Activated T-helper 17 cell treated with anti-CD3 and anti-CD28 coated beads, Interleukin-2, amount 50 U/mL, for 72 hours (primary cell): ENCODE results near the gene DTX2. TPM values are rescaled to one million over a fixed set of nuclear protein-coding genes. Genes with fewer than 3 reads are reported as not detected.
"Not testable (repeated sequence)": the region's sequence is repeated elsewhere in the genome, so short reads cannot be mapped to it uniquely, and the experiment has no call there.

Experiments
- ATAC-seq: fragments of 150-1000 bp; cut with Tn5 transposase; replicated peaks from 2 replicates; pipeline ENCODE4 v1.10.0; 2021; ENCODE audit warnings: mild to moderate bottlenecking, moderate library complexity
- H3K27ac Mint-ChIP-seq: one replicate; pipeline ENCODE4 v1.8.0; 2022; ENCODE audit warnings: mixed read lengths
- H3K27me3 Mint-ChIP-seq: one replicate; pipeline ENCODE4 v1.8.0; 2022; ENCODE audit warnings: mixed read lengths
- H3K36me3 Mint-ChIP-seq: one replicate; pipeline ENCODE4 v1.8.0; 2022; ENCODE audit warnings: low read depth, mild to moderate bottlenecking, mixed read lengths
- H3K4me1 Mint-ChIP-seq: one replicate; pipeline ENCODE4 v1.8.0; 2022; ENCODE audit warnings: mixed read lengths
- H3K4me3 Mint-ChIP-seq: one replicate; pipeline ENCODE4 v1.8.0; 2022; ENCODE audit warnings: mild to moderate bottlenecking, mixed read lengths
- H3K9me3 Mint-ChIP-seq: one replicate; pipeline ENCODE4 v1.8.0; 2022; ENCODE audit warnings: mixed read lengths
- total RNA-seq, 2 donors: library from RNA; stranded (reverse); gene quantifications; one replicate each; pipeline ENCODE4 v1.2.3, GENCODE V29; 2022

The DTX2 gene
- total RNA-seq, 2 donors from 2014 or later: 26.4 to 32.6 TPM

DNA sequence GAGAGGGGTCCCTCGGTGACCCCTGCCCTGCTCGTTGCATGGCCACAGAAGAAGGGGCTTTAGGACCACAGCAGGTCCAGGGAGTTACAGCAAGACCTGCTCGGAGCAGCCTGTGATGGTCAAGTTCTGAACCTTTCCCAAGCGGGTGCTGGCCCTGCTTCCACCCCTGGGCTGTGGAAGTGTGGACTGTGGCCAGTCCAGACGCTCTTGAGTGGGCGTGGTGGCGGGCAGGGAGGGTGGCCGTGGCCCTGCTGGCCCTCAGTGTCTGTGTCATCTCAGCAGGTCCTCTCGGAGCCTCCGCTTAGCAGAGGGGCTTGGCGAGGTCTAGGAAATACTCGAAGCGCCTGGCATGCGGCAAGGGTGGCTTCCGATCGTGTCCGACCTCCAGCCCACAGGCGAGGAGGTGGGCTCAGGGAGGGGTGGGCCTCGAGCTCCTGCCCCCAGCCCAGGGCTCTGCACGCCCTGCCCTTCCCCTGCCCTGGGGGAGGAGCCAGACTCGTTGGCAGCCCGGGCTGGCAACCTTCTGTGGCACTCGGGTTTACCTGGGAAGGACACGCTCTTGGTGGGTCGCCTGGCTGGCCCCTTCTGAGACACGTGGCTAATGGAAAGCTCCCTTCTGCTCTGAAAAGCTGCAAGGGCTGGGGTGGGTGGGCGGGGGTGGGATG lies 36.5 kb downstream of the DTX2 start:
- H3K36me3 Mint-ChIP-seq: peaks cover 11% of the 10 kb centered on the region
- not testable (repeated sequence) for H3K27ac Mint-ChIP-seq, H3K9me3 Mint-ChIP-seq, H3K27me3 Mint-ChIP-seq, H3K4me1 Mint-ChIP-seq, H3K4me3 Mint-ChIP-seq
- ATAC-seq: peak; percentile 18

DNA sequence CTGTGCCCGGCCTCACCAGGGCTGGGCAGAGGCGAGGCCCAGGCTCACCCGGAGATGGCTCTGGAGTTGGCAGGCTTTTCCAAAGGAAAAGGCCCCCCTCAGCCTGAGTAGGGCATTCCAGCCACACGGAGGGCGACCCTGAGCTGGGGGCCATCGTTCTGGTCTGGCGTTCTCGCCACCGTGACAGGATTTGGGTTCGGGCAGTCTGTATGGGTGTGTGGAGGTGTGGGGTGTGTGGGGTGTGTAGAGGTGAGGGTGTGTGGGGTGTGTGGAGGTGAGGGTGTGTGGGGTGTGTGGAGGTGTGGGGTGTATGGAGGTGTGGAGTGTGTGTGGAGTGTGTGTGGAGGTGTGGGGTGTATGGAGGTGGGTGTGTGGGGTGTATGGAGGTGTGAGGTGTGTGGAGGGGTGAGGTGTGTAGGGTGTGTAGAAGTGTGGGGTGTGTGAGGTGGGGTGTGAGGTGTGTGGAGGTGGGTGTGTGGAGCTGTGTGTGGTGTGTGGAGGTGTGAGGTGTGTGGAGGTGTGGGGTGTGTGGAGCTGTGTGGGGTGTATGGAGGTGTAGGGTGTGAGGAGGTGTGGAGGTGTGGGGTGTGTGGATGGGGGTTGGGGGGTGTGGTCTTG lies 37.2 kb downstream of the DTX2 start:
- peaks cover 11% of the 10 kb centered on the region for H3K36me3 Mint-ChIP-seq
- not testable (repeated sequence) for H3K27ac Mint-ChIP-seq, H3K27me3 Mint-ChIP-seq, H3K4me1 Mint-ChIP-seq, H3K4me3 Mint-ChIP-seq, H3K9me3 Mint-ChIP-seq
- ATAC-seq: peak; percentile 20

DNA sequence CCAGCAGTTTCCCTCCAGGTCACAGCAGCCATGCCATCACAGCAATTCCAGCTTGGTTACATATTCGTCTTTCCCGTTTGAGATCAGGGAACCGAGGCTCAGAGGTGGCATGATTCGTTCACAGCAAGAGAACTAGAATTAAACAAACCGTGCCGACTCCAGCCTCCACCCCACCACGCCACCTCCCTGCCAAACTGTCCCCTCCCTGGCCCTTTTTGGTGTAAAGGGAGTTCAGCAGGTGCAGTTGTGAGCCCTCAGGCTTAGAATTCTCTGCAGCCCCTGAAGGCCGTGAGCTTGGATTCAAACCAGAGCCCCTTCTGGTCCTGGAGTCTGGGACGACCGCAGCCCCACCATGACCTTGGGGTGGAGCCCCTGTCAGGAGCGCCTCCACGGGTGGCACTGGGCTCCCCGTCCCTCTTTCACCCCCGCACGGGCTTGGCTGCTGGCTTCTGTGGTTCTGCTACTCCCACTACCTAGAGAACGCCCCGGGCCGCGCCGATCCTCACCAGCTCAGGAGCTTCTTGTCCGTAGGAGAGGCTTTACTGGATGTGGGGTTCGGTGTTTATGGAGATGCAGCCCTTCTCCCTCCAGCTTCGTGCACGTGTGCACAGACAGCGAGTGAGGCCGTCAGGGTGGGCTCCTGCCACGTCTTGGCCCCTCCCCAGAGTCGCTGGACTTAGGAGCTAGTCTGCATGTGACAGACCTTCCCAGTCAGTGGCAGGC lies 37.9 kb downstream of the DTX2 start:
- not testable (repeated sequence) for H3K4me3 Mint-ChIP-seq, H3K9me3 Mint-ChIP-seq, H3K27ac Mint-ChIP-seq, ATAC-seq, H3K27me3 Mint-ChIP-seq, H3K4me1 Mint-ChIP-seq
- H3K36me3 Mint-ChIP-seq: peaks cover 12% of the 10 kb centered on the region

DNA sequence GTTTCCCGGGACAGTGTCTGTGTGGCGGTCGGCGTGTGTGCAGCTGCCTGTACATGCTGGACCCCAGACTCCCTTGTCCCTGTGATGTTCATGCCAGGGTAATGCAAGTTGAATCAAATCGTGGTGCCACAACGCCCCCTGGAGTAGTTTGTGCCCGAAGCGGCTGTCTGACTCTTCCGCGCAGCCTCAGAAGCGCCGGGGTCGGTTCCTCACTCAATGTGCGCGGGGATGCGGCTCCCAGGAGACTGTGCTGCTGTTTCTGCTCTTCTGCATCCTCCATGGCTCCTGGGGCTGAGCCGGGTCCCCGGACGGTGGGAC lies 38.4 kb downstream of the DTX2 start:
- H3K36me3 Mint-ChIP-seq: peaks cover 16% of the 10 kb centered on the region
- H3K27ac Mint-ChIP-seq, H3K27me3 Mint-ChIP-seq, H3K9me3 Mint-ChIP-seq, H3K4me1 Mint-ChIP-seq, H3K4me3 Mint-ChIP-seq: not testable (repeated sequence)
- ATAC-seq: peak; percentile 32

DNA sequence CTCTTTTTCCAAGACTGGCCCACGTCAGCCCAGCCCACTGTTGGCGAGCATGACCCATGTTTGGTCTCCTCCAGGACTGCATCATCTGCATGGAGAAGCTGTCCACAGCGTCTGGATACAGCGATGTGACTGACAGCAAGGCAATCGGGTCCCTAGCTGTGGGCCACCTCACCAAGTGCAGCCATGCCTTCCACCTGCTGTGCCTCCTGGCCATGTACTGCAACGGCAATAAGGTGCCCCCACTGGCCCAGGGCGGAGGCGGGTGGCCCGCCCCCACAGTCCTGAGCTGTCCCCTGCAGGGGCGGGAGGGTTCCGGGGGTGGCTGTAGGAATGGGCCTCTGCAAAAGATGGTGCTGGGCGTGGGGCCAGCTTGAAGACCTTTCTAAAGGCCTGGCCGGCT lies 40.7 kb downstream of the DTX2 start:
- not testable (repeated sequence) for H3K4me1 Mint-ChIP-seq, H3K27me3 Mint-ChIP-seq, H3K27ac Mint-ChIP-seq, H3K9me3 Mint-ChIP-seq, H3K4me3 Mint-ChIP-seq, ATAC-seq
- H3K36me3 Mint-ChIP-seq: peaks cover 16% of the 10 kb centered on the region

DNA sequence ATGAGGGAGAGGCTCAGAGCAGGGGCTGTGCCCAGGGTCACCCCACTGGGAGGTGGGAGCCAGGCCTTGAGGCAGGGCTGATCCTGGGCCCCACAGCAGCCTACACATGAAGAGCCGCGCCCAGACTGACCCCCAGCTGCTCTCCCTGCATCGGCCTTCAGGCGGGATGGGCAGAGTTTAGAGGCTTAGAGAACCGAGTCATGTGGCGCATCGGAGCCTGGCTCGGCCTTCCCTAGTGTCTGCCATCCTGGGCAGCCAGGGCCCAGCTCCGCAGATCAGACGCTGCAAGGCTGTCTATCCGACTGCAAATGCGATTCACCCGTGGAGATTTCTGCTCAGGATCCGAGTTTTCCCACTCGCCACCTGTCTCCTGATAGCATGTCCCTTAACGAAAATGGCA lies 41.3 kb downstream of the DTX2 start:
- not testable (repeated sequence) for ATAC-seq, H3K27ac Mint-ChIP-seq, H3K4me3 Mint-ChIP-seq, H3K9me3 Mint-ChIP-seq, H3K27me3 Mint-ChIP-seq, H3K4me1 Mint-ChIP-seq
- H3K36me3 Mint-ChIP-seq: peaks cover 16% of the 10 kb centered on the region

DNA sequence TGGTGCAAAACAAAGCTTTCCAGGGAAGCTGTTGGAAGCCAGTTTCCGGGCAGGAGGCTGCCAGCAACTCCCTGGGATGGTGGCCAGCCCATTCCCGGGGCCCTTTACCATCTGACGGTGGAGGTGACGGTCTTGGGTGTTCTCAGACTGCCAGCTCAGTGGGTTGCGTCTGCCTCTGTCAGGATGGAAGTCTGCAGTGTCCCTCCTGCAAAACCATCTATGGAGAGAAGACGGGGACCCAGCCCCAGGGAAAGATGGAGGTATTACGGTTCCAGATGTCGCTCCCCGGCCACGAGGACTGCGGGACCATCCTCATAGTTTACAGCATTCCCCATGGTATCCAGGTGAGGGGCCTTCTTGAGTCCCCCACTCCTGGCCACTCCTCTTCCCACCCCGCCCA lies 41.7 kb downstream of the DTX2 start:
- H3K4me1 Mint-ChIP-seq, H3K4me3 Mint-ChIP-seq, H3K27ac Mint-ChIP-seq, ATAC-seq, H3K9me3 Mint-ChIP-seq, H3K27me3 Mint-ChIP-seq: not testable (repeated sequence)
- peaks cover 16% of the 10 kb centered on the region for H3K36me3 Mint-ChIP-seq

DNA sequence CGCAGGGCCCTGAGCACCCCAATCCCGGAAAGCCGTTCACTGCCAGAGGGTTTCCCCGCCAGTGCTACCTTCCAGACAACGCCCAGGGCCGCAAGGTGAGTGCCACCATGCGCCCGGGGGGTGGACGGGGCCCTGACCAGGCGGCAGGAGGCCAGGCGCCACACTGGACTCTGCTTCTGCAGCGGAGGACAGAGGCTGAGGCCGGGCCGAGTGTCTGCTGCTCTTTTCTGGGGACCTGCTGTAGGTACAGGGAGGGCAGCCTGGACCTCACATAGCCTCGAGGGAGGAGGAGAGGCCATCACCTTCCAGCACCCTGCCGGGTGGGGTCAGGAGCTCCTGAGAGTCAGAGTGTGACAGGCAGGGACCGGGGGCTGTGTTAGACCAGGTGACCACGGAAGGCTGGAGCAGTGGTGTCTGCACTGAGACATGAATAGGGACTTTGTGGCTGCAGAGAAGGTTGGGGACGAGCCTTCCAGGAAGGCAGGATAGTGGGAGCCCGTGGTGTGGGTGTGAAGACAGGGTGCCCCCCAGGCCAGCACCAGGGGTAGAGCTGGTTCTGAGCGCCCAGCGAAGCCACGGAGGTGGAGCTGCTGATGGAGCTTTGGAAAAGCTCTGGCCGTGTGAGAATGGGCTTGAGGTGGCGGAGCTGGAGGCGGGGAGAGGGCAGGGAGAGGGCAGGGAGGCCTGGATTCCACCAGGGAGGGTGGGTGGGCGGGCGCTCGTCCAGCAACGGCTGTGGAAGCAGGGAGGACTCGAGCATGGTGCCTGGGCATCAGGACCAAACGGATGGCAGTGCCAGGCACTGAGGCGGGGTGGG lies 43.0 kb downstream of the DTX2 start:
- not testable (repeated sequence) for H3K4me1 Mint-ChIP-seq, ATAC-seq, H3K9me3 Mint-ChIP-seq, H3K27me3 Mint-ChIP-seq, H3K4me3 Mint-ChIP-seq, H3K27ac Mint-ChIP-seq
- H3K36me3 Mint-ChIP-seq: peaks cover 16% of the 10 kb centered on the region

DNA sequence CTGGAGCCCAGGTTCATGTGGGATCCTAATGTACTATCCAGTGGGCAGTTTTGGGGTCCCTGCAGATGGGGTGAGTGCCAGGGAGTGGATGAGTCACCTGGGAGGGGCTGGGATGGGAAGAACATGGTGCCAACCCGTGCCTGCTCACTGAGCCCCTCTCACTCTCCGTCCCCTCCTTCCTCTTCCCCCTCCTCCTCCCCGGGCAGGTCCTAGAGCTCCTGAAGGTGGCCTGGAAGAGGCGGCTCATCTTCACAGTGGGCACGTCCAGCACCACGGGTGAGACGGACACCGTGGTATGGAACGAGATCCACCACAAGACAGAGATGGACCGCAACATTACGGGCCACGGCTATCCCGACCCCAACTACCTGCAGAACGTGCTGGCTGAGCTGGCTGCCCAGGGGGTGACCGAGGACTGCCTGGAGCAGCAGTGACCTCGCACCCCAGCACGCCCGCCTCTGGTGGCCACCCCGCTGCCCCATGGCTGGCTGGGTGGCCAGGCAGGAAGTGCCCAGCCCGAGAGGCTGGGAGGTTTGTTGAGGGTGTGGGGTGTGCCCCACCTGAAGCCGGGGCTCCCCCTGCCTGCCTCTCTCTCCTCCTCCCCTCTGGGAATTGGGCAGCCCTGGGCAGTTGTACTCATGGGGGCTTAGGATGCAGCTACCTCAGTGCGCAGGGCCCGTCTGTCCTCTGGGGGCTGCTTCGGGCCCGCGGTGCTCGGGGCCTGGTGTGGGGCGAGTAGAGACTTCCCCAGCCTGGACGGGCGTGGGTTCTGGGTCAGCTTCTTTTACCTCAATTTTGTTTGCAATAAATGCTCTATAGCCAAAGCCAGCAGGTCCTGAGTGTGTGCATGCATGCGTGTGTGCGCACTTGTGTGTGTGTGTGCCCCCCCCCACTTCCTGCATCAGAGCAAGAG lies 43.9 kb downstream of the DTX2 start:
- no peak overlapping the region for H3K4me3 Mint-ChIP-seq

DNA sequence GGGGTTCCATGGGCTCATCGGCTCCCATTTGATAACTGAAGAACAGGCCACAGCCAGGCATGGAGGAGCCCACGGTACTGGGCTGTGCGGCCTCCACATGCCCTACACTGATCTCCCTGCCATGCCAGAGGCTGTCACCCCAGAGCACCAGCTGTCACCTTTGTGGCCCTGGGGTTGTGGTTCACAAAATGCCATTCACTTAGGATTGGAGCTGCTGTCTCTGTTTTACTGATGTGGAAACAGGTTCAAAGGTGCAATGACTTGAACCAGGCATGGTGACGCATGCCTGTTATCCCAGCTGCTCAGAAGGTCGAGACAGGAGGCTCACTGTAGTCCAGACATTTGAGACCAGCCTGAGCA lies 44.6 kb downstream of the DTX2 start:
- Mint-ChIP-seq H3K27me3 (no peaks in the 10 kb centered on the region), H3K4me1 (peaks cover 3% of the 10 kb centered on the region), H3K36me3 (peaks cover 14% of the 10 kb centered on the region), H3K27ac (no peak overlapping the region), H3K4me3 (no peak overlapping the region), H3K9me3 (no peaks in the 10 kb centered on the region)
- no peak for ATAC-seq

More for the DNA sequence above, 43.9 kb downstream of the DTX2 start:
- Mint-ChIP-seq H3K27me3 (no peaks in the 10 kb centered on the region), H3K4me1 (peaks cover 3% of the 10 kb centered on the region), H3K27ac (no peak overlapping the region), H3K9me3 (no peaks in the 10 kb centered on the region), H3K36me3 (peaks cover 16% of the 10 kb centered on the region)
- ATAC-seq: no peak

DNA sequence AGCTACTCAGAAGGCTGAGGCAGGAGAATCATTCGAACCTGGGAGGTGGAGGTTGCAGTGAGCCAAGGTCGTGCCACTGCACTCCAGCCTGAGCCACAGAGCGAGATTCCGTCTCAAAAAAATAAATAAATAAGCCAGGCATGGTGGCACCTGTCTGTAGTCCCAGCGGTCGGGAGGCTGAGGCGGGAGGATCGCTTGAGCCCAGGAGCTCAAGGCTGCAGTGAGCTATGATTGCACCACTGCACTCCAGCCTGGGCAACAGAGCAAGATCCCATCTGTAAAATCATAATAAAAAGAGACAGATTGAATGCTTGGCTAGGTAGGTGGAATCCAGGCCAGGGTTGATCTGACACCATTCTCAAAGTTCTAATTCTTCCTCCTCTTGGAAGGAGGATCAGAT lies 45.1 kb downstream of the DTX2 start:
- not testable (repeated sequence) for ATAC-seq, H3K36me3 Mint-ChIP-seq, H3K27me3 Mint-ChIP-seq, H3K9me3 Mint-ChIP-seq, H3K4me1 Mint-ChIP-seq, H3K27ac Mint-ChIP-seq, H3K4me3 Mint-ChIP-seq

DNA sequence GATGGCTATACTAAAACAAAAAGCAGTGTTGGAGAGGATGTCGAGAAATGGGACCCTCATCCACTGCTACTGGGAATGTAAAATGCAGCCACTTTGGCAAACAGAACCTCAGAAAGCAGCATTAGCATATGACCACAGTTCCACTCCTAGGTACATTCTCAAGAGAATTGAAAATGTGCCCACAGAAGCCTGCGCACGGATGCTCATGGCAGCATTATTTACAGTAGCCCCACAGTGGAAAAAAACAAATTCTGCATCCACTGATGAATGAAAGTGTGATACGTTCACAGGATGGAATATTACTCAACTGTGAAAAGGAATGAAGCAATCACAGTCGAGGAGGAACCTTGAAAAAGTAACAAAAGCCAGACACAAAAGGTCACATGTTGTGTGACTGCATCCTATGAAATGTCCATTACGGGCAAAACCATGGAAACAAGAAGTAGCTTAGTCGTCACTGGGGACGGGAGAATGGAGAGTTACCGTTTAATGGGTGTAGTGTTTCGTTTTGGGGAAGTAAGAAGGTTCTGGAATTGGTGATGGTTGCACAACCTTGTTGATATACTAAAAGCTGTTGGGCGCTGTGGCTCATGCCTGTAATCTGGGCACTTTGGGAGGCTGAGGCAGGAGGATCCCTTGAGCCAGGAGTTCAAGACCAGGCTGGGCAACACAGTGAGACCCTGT lies 46.4 kb downstream of the DTX2 start:
- H3K9me3 Mint-ChIP-seq: no peaks in the 10 kb centered on the region
- ATAC-seq: no peak
- H3K4me3 Mint-ChIP-seq: no peak overlapping the region
- peaks cover 3% of the 10 kb centered on the region for H3K4me1 Mint-ChIP-seq
- H3K36me3 Mint-ChIP-seq: peaks cover 5% of the 10 kb centered on the region
- H3K27ac Mint-ChIP-seq: no peak overlapping the region
- H3K27me3 Mint-ChIP-seq: no peaks in the 10 kb centered on the region

DNA sequence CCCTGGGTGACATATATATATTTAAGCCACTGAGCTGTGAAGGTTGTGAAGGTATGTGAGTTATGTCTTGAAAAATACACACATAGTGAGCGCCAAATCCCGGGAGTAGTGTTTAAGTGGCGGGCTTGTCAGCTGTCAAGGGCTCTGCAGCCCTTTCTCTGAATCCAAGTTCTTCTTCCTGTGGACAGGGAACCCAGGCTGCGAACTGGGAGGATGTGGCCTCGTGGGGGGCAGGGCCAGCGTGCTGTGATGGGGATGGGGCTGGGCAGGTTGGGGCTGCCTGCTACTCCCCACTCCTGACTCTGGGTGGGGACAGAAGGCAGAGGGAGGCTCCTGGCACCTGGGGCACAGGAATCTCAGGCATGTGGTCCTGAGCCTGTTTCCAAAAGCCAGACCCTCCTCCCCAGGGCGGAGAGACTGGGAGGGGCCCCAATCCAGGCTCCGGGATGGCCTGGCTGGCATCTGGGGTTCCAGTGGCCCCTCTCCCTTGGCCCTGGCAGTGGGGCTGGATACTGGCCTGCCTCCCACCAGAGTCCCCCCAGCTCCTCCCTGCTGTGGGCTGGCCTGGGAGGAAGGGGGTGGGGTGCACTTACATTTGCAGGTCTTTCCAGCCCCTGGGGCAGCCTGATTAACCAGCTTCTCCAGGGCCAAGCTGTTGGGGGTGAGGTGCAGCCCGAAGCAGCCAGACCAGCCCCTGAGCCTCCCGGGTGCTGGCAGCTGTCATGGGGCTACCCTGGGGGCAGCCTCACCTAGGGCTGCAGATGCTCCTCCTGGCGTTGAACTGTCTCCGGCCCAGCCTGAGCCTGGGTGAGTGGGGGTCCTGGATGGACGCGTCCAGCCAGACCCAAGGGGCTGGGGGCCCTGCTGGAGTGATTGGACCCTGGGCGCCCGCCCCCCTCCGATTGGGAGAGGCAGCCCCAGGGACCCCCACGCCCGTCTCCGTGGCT lies 48.7 kb downstream of the DTX2 start, which contains the start of gene UPK3B:
UPK3B (plus strand) TSS at position 622 of the 947 bp plus-strand sequence; CDS start at position 723, 101 bp downstream.
- no peak within 1 kb of the TSS for H3K27ac Mint-ChIP-seq
- peaks cover 3% of the 10 kb centered on the region for H3K4me1 Mint-ChIP-seq
- no peaks in the 10 kb centered on the region for H3K9me3 Mint-ChIP-seq
- H3K36me3 Mint-ChIP-seq: no peaks in the 10 kb centered on the region
- no peak within 1 kb of the TSS for H3K4me3 Mint-ChIP-seq
- ATAC-seq: no peak
- H3K27me3 Mint-ChIP-seq: no peaks in the 10 kb centered on the region
